Endothelial cell (in vitro differentiated cells): Measurements from ENCODE around the gene KCNT2. TPM values are rescaled to one million over a fixed set of nuclear protein-coding genes. Genes with fewer than 3 reads are reported as not detected.

ENCODE experiments used
- DNase-seq: peaks from one replicate; pipeline ENCODE4 v3.0.0; 2021; ENCODE audit warnings: low spot score
- H3K27ac Mint-ChIP-seq: one replicate; pipeline ENCODE4 v1.8.0; 2021; ENCODE audit warnings: mixed read lengths, inconsistent platforms; ENCODE audit not compliant: unreplicated experiment
- H3K27me3 Mint-ChIP-seq: one replicate; pipeline ENCODE4 v1.8.0; 2021; ENCODE audit warnings: mild to moderate bottlenecking, moderate library complexity, mixed read lengths, inconsistent platforms; ENCODE audit not compliant: unreplicated experiment
- H3K36me3 Mint-ChIP-seq: one replicate; pipeline ENCODE4 v1.8.0; 2021; ENCODE audit warnings: mild to moderate bottlenecking, low read depth, mixed read lengths, inconsistent platforms; ENCODE audit not compliant: unreplicated experiment
- H3K4me1 Mint-ChIP-seq: one replicate; pipeline ENCODE4 v1.8.0; 2021; ENCODE audit warnings: mild to moderate bottlenecking, mixed read lengths, inconsistent platforms; ENCODE audit not compliant: unreplicated experiment
- H3K4me3 Mint-ChIP-seq: one replicate; pipeline ENCODE4 v1.8.0; 2021; ENCODE audit warnings: mild to moderate bottlenecking, mixed read lengths, inconsistent platforms; ENCODE audit not compliant: unreplicated experiment
- H3K9me3 Mint-ChIP-seq: one replicate; pipeline ENCODE4 v1.8.0; 2021; ENCODE audit warnings: mixed read lengths, inconsistent platforms; ENCODE audit not compliant: unreplicated experiment
- total RNA-seq: library from RNA; stranded (reverse); fragmentation: NEBNext Ultra II Directional; extraction: Animal tissue kit (Norgen Biotek cat#: 25700); gene quantifications from one replicate; pipeline ENCODE4 v1.2.1, GENCODE V29; 2021; ENCODE audit not compliant: unreplicated experiment
- TF ChIP-seq, protein P1 (sequence below): fragments of 200-600 bp; sonication (generic); IDR thresholded peaks from one replicate; pipeline ENCODE4 v1.5.0; 2021; ENCODE audit warnings: antibody characterized with exemption; ENCODE audit not compliant: unreplicated experiment

The KCNT2 gene
- total RNA-seq, 1 donor from 2014 or later, result 7.1 TPM

DNA sequence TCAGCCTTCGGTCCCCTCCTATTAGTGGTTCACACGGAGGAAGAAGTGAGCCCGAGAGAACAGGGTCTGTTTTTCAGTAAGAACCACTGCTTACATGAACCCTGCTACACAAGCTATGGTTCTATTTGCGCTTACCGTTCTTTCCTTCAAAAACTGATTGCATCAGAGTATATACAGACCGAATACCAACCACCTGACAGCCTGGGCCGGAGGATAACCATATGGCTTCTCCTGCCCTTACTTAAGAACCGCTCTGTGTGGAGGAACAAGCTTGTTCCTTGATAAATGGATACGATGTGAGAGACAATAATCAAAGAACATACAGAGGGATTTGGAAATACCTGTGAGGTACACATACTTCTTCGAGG lies 1.1 kb upstream of the KCNT2 start:
- H3K27me3 Mint-ChIP-seq, result no peaks in the 10 kb centered on the region
- no peak for DNase-seq
- H3K4me1 Mint-ChIP-seq, result peaks cover 8% of the 10 kb centered on the region
- peak overlapping the region; percentile 97 for H3K4me3 Mint-ChIP-seq
- no peaks in the 10 kb centered on the region for H3K9me3 Mint-ChIP-seq
- TF ChIP-seq, protein P1, sequence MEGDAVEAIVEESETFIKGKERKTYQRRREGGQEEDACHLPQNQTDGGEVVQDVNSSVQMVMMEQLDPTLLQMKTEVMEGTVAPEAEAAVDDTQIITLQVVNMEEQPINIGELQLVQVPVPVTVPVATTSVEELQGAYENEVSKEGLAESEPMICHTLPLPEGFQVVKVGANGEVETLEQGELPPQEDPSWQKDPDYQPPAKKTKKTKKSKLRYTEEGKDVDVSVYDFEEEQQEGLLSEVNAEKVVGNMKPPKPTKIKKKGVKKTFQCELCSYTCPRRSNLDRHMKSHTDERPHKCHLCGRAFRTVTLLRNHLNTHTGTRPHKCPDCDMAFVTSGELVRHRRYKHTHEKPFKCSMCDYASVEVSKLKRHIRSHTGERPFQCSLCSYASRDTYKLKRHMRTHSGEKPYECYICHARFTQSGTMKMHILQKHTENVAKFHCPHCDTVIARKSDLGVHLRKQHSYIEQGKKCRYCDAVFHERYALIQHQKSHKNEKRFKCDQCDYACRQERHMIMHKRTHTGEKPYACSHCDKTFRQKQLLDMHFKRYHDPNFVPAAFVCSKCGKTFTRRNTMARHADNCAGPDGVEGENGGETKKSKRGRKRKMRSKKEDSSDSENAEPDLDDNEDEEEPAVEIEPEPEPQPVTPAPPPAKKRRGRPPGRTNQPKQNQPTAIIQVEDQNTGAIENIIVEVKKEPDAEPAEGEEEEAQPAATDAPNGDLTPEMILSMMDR, result no peak
- H3K27ac Mint-ChIP-seq, result peak overlapping the region; percentile 9
- H3K36me3 Mint-ChIP-seq, result no peaks in the 10 kb centered on the region

DNA sequence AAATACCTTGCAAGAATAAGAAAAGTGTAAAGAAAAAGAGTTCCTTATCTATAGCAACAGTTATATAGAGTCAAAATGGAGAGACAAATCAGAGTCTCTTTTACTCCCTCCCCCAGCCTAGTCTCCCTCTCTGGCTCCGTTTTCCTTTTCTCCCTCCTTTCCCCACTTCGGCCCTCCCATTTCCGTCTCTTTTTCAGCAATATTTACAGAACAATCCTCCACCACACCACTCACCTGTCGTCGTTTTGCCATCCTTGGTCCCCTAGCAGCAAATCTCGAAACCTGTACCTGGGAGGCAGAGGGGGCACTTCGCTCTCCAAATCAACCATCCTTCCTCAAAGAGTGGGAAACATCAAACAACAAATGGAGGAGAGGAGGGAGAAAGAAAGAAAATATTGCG lies 259 bp downstream of the KCNT2 start:
- Mint-ChIP-seq H3K27me3 (no peaks in the 10 kb centered on the region), H3K36me3 (no peaks in the 10 kb centered on the region), H3K4me3 (peak overlapping the region; percentile 97), H3K27ac (peak overlapping the region; percentile 68), H3K9me3 (no peaks in the 10 kb centered on the region), H3K4me1 (peaks cover 8% of the 10 kb centered on the region)
- TF ChIP-seq, protein P1, result no peak
- DNase-seq, result no peak

DNA sequence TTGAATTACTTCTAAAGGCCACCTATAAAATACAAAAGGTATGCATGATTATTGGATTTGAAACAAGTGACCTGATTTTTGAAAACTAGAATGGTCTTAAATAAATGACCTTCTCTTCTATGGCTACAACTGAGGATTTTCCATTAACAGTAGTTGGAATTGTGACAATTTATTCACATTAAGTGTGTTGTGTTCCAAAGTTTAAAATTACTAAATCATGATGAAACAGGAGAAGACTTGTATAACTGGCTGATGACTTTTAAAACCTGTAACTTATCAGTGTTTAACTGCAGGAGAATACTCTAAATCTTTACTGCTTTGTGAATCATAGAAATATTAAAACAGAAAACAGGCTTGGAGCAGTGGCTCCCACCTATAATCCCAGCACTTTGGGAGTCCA lies 4.6 kb downstream of the KCNT2 start:
- TF ChIP-seq, protein P1, result no peak

DNA sequence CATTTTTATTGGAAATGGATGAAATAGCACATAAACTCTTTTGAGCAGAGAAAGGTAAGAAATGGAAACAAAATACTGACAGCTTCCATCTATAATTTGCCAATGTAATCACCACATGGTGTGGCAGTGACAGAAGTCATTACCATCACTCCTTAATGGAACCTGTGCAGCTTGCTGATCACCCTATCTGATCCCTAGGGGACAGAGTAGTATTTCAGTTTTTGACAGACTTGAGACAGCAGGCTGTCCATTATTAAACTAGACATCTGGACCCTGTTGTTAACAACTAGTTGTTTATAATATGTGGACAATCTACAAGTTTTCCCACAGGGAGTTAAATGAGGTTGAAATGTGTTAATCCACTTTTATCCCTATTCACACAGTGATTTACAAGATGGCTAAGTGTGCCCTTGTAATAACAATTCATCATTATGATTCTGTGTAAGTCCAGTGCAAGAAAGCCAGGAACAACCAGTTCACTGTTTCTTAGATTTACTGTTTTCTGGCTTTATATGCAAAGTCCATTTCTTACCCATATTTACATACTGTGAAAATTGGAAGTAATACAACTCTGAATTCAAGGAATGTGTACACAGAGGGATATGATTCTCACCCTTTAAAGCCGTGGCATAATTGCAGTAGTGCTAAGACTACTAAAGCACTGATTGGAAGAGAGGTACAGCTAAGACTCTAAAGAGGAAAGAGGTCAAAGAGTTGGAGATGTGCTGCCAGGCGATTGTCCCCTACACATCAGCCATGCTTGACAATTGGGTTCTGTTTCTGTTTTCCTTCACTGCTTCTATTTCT lies 9.1 kb downstream of the KCNT2 start:
- Mint-ChIP-seq H3K4me1 (no peaks in the 10 kb centered on the region), H3K9me3 (no peaks in the 10 kb centered on the region), H3K36me3 (no peaks in the 10 kb centered on the region), H3K27me3 (no peaks in the 10 kb centered on the region), H3K4me3 (no peak overlapping the region), H3K27ac (no peak overlapping the region)
- DNase-seq, result no peak
- TF ChIP-seq, protein P1, result no peak

More for the DNA sequence above, 4.6 kb downstream of the KCNT2 start:
- Mint-ChIP-seq H3K27ac (no peak overlapping the region), H3K36me3 (no peaks in the 10 kb centered on the region), H3K4me1 (peaks cover 4% of the 10 kb centered on the region), H3K27me3 (no peaks in the 10 kb centered on the region), H3K4me3 (no peak overlapping the region), H3K9me3 (no peaks in the 10 kb centered on the region)
- no peak for DNase-seq

DNA sequence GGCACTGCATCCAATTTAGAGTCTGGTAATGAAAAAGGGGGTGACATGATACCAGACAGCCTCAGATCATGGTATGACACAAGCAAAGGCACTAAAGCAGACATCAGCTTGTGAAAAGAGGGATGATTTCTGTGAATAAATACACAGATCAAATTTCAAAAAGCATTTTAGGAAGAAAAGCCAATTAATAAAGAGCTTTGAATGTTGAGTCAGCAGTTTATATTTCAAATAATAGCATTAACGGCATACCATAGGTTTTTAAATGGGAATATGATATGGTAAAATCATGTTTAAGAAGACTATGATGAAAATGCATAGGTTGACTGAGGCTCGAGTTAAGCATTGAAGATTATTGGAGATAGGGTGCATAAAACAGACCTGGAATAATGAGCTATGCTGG lies 13.5 kb downstream of the KCNT2 start:
- H3K4me3 Mint-ChIP-seq, result no peak overlapping the region

More for the DNA sequence above, 13.5 kb downstream of the KCNT2 start:
- TF ChIP-seq, protein P1, result no peak
- Mint-ChIP-seq H3K27ac (no peak overlapping the region), H3K9me3 (no peaks in the 10 kb centered on the region), H3K36me3 (no peaks in the 10 kb centered on the region), H3K27me3 (no peaks in the 10 kb centered on the region), H3K4me1 (no peaks in the 10 kb centered on the region)
- no peak for DNase-seq
